ENCODE measurements around the gene FOXB2. TPM values are rescaled to one million over a fixed set of nuclear protein-coding genes. Genes with fewer than 3 reads are reported as not detected.

The FOXB2 gene
- total and polyA plus RNA-seq, 9 donors = 0.24 to 3.0 (median 1.6) TPM; not detected in 6

- Histone ChIP-seq H3K4me1 (ENCODE audit: insufficient read depth) (peaks cover 6% of the 10 kb centered on the region), H3K27ac (no peak overlapping the region), H3K9me3 (no peaks in the 10 kb centered on the region), H3K4me3 (no peak overlapping the region), H3K36me3 (no peaks in the 10 kb centered on the region), H3K27me3 (no peaks in the 10 kb centered on the region)
- TF ChIP-seq, protein P1, sequence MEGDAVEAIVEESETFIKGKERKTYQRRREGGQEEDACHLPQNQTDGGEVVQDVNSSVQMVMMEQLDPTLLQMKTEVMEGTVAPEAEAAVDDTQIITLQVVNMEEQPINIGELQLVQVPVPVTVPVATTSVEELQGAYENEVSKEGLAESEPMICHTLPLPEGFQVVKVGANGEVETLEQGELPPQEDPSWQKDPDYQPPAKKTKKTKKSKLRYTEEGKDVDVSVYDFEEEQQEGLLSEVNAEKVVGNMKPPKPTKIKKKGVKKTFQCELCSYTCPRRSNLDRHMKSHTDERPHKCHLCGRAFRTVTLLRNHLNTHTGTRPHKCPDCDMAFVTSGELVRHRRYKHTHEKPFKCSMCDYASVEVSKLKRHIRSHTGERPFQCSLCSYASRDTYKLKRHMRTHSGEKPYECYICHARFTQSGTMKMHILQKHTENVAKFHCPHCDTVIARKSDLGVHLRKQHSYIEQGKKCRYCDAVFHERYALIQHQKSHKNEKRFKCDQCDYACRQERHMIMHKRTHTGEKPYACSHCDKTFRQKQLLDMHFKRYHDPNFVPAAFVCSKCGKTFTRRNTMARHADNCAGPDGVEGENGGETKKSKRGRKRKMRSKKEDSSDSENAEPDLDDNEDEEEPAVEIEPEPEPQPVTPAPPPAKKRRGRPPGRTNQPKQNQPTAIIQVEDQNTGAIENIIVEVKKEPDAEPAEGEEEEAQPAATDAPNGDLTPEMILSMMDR (IDR thresholded peaks at IDR 0.05) = no peak
- TF ChIP-seq POLR2A (IDR thresholded peaks at IDR 0.05) (no peak), EP300 (IDR thresholded peaks at IDR 0.05) (no peak)
- no peak for DNase-seq
- 5 to 8% (median 5%) methylated on average over 43 of the region's 43 CpGs for WGBS, 3 donors
- intact Hi-C loops (cut with DNase I) = no loop called here
Observed at GRCh38 chr9:77022783-77023440, 3.5 kb downstream of the FOXB2 start.

- DNase-seq = no peak
- H3K4me1 ChIP-seq (ENCODE audit: insufficient read depth) = peaks cover 6% of the 10 kb centered on the region
- no peaks in the 10 kb centered on the region for H3K27me3 ChIP-seq
- H3K27ac ChIP-seq = no peak overlapping the region
- no peak overlapping the region for H3K4me3 ChIP-seq
- no peaks in the 10 kb centered on the region for H3K36me3 ChIP-seq
- TF ChIP-seq EP300 (IDR thresholded peaks at IDR 0.05) (no peak), POLR2A (IDR thresholded peaks at IDR 0.05) (no peak)
- TF ChIP-seq, protein P1 (IDR thresholded peaks at IDR 0.05) = no peak
- WGBS, 3 donors = 44 to 53% (median 49%) methylated on average over 10 of the region's 10 CpGs
- intact Hi-C loops (cut with DNase I) = no loop called here
- H3K9me3 ChIP-seq = no peaks in the 10 kb centered on the region
Observed at GRCh38 chr9:77023726-77024125, 4.3 kb downstream of the FOXB2 start.

DNA sequence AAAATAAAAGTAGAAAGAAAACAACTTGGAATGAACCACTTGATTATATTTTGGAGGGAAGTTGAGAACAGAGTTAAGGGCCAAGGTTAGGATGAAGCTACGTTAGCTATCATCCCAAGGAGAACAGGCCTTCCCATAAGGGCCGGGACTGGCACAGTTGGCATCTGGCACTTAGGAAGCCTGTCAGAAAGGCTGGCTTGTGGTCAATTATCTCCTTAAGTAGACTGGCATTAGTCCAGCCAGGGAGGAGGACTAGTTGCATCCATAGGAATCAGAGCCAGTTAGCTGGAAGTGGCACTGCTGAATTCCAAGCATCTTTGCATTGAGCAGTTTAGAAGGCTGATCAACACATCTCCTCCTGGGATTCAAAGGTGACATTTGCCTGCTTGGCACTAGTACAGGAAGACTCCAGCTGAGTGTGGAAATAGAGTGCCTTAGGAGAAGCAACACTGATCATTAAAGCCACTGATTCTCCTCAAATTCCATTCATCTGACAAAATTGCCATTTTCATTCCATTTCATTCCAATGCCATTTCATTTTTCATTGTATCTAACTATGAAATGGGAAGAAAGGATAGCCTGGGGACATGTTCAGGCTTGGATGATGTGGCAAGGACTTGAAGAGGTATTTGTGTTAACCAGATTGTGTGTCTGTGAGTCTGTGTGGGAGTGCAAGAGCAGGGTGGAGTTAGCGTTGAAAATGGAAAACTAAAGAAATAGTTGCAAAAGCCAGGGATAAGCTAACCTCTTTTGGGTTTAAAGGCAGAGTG, 5.5 kb downstream of the FOXB2 start:
- Histone ChIP-seq H3K36me3 (no peaks in the 10 kb centered on the region), H3K4me1 (ENCODE audit: insufficient read depth) (peaks cover 6% of the 10 kb centered on the region), H3K27me3 (no peaks in the 10 kb centered on the region), H3K9me3 (no peaks in the 10 kb centered on the region), H3K27ac (no peak overlapping the region), H3K4me3 (no peak overlapping the region)
- intact Hi-C loops (cut with DNase I) = no loop called here
- TF ChIP-seq EP300 (IDR thresholded peaks at IDR 0.05) (no peak), POLR2A (IDR thresholded peaks at IDR 0.05) (no peak)
- TF ChIP-seq, protein P1 (IDR thresholded peaks at IDR 0.05) = no peak
- DNase-seq = no peak
- WGBS, 3 donors = 53 to 60% (median 55%) methylated on average over 3 of the region's 3 CpGs

- Histone ChIP-seq H3K27ac (no peak overlapping the region), H3K9me3 (no peaks in the 10 kb centered on the region), H3K4me3 (no peak overlapping the region), H3K27me3 (no peaks in the 10 kb centered on the region), H3K36me3 (no peaks in the 10 kb centered on the region), H3K4me1 (ENCODE audit: insufficient read depth) (no peaks in the 10 kb centered on the region)
- intact Hi-C loops (cut with DNase I) = no loop called here
- WGBS, 3 donors = 40 to 53% (median 44%) methylated on average over 3 of the region's 3 CpGs
- DNase-seq = no peak
- TF ChIP-seq, protein P1 (IDR thresholded peaks at IDR 0.05) = no peak
- TF ChIP-seq POLR2A (IDR thresholded peaks at IDR 0.05) (no peak), EP300 (IDR thresholded peaks at IDR 0.05) (no peak)
Observed at GRCh38 chr9:77028478-77028877, 9.0 kb downstream of the FOXB2 start.

All from ovary (tissue), 9 donors.